WTC11 (cell line): Measurements from ENCODE around the gene TANC1.

Source experiments
- AFF4 ChIP-seq: sonication (generic); formaldehyde crosslinking; IDR thresholded peaks from 2 replicates; pipeline ENCODE4 v1.8.1; 2023; ENCODE audit warnings: mild to moderate bottlenecking, missing genetic modification reagents, borderline replicate concordance
- CREB1 ChIP-seq: sonication (generic); formaldehyde crosslinking; IDR thresholded peaks from 2 replicates; pipeline ENCODE4 v1.8.0; 2023; ENCODE audit warnings: mild to moderate bottlenecking, missing genetic modification reagents
- CTCF ChIP-seq: fragments of 200-600 bp; IDR thresholded peaks from 2 replicates; pipeline ENCODE4 v1.8.0; 2022; ENCODE audit warnings: antibody characterized with exemption
- ESRRA ChIP-seq: sonication (generic); formaldehyde crosslinking; IDR thresholded peaks from 2 replicates; pipeline ENCODE4 v1.8.1; 2022; ENCODE audit warnings: mild to moderate bottlenecking, missing genetic modification reagents, borderline replicate concordance
- MAX ChIP-seq: sonication (generic); formaldehyde crosslinking; IDR thresholded peaks from 2 replicates; pipeline ENCODE4 v1.8.0; 2022; ENCODE audit warnings: mild to moderate bottlenecking, missing genetic modification reagents
- NFE2L1 ChIP-seq: sonication (generic); formaldehyde crosslinking; IDR thresholded peaks from 2 replicates; pipeline ENCODE4 v1.8.1; 2023; ENCODE audit warnings: missing genetic modification reagents
- NFYB ChIP-seq: sonication (generic); formaldehyde crosslinking; conservative IDR thresholded peaks from 2 replicates; pipeline ENCODE4 v1.8.0; 2022; ENCODE audit warnings: low read depth, missing genetic modification reagents
- NR1H2 ChIP-seq: sonication (generic); formaldehyde crosslinking; IDR thresholded peaks from 2 replicates; pipeline ENCODE4 v1.9.0; 2021; ENCODE audit warnings: mild to moderate bottlenecking, moderate library complexity, missing genetic modification reagents
- PRDM15 ChIP-seq: sonication (generic); formaldehyde crosslinking; IDR thresholded peaks from 2 replicates; pipeline ENCODE4 v1.8.0; 2022; ENCODE audit warnings: missing genetic modification reagents
- USF2 ChIP-seq: sonication (generic); formaldehyde crosslinking; IDR thresholded peaks from 2 replicates; pipeline ENCODE4 v1.8.1; 2023; ENCODE audit warnings: mild to moderate bottlenecking, missing genetic modification reagents, moderate library complexity
- ZNF121 ChIP-seq: sonication (generic); formaldehyde crosslinking; IDR thresholded peaks from 2 replicates; pipeline ENCODE4 v1.8.0; 2023; ENCODE audit warnings: missing genetic modification reagents
- ZNF232 ChIP-seq: sonication (generic); formaldehyde crosslinking; IDR thresholded peaks from 2 replicates; pipeline ENCODE4 v1.8.0; 2022; ENCODE audit warnings: mild to moderate bottlenecking, missing genetic modification reagents
- ZSCAN18 ChIP-seq: fragments of 250-450 bp; sonication (Bioruptor Pico); IDR thresholded peaks from 2 replicates; pipeline ENCODE4 v2.1.2; 2022; ENCODE audit warnings: mild to moderate bottlenecking, moderate library complexity

GRCh38 chr2:159157361-159158209 lies 189.1 kb downstream of the TANC1 start:
- no peak for TF ChIP-seq CTCF
- TF ChIP-seq NFYB (CRISPR knock-in tag), result no peak
- TF ChIP-seq ESRRA (CRISPR knock-in tag), result no peak
- no peak for TF ChIP-seq PRDM15 (CRISPR knock-in tag)
- no peak for TF ChIP-seq USF2
- no peak for TF ChIP-seq AFF4 (CRISPR knock-in tag)
- TF ChIP-seq NR1H2, result no peak
- TF ChIP-seq ZSCAN18, result no peak
- TF ChIP-seq NFE2L1, result no peak
- no peak for TF ChIP-seq CREB1
- no peak for TF ChIP-seq MAX
- no peak for TF ChIP-seq ZNF232
- TF ChIP-seq ZNF121 (CRISPR knock-in tag), result no peak
